K562 (cell line): ENCODE measurements around the gene HLA-DMB. TPM values are rescaled to one million over a fixed set of nuclear protein-coding genes. Genes with fewer than 3 reads are reported as not detected.
A peak's percentile ranks its signal among the peaks of the same experiment; 100 is the strongest.

Source experiments
- CHCHD3 ChIP-seq: fragments of 250-450 bp; sonication (Bioruptor Pico); IDR thresholded peaks from 2 replicates; pipeline ENCODE4 v2.1.2; 2022; ENCODE audit warnings: mild to moderate bottlenecking
- DACH1 ChIP-seq: fragments of 450-650 bp; IDR thresholded peaks from 2 replicates; pipeline ENCODE4 v1.6.1; 2018; ENCODE audit not compliant: partially characterized antibody
- ELF4 ChIP-seq: fragments of 450-650 bp; formaldehyde crosslinking; IDR thresholded peaks from 2 replicates; pipeline ENCODE4 v1.4.0; 2022; ENCODE audit warnings: missing genetic modification characterization
- EZH2 ChIP-seq: IDR thresholded peaks from 2 replicates; pipeline ENCODE4 v1.6.1; 2012; ENCODE audit warnings: low read depth, mild to moderate bottlenecking, inconsistent platforms, low read length, borderline replicate concordance
- GATAD2B ChIP-seq: fragments of 450-650 bp; IDR thresholded peaks from 2 replicates; pipeline ENCODE4 v1.6.1; 2017; ENCODE audit warnings: mild to moderate bottlenecking, borderline replicate concordance
- HLTF ChIP-seq: fragments of 450-650 bp; IDR thresholded peaks from 2 replicates; pipeline ENCODE4 v1.6.1; 2016
- NFE2 ChIP-seq: IDR thresholded peaks from 2 replicates; pipeline ENCODE4 v1.6.1; 2014; ENCODE audit warnings: antibody characterized with exemption, low read depth
- NUFIP1 ChIP-seq: fragments of 450-650 bp; IDR thresholded peaks from 2 replicates; pipeline ENCODE4 v1.6.1; 2018; ENCODE audit not compliant: partially characterized antibody
- POLR2B ChIP-seq: fragments of 450-650 bp; IDR thresholded peaks from 2 replicates; pipeline ENCODE4 v1.6.1; 2018; ENCODE audit warnings: low read depth; ENCODE audit not compliant: partially characterized antibody
- PRMT5 ChIP-seq: sonication (generic); formaldehyde crosslinking; IDR thresholded peaks from 2 replicates; pipeline ENCODE4 v1.5.0; 2020; ENCODE audit warnings: missing genetic modification reagents
- RBM34 ChIP-seq: fragments of 200-400 bp; formaldehyde crosslinking; IDR thresholded peaks from 2 replicates; pipeline ENCODE4 v1.6.1; 2018; ENCODE audit warnings: low read length, borderline replicate concordance; ENCODE audit not compliant: insufficient read depth
- ZKSCAN3 ChIP-seq: fragments of 250-450 bp; sonication (Bioruptor Pico); IDR thresholded peaks from 2 replicates; pipeline ENCODE4 v1.4.0; 2020
- ZNF175 ChIP-seq: fragments of 200-800 bp; sonication (Bioruptor generic); IDR thresholded peaks from 2 replicates; pipeline ENCODE4 v1.6.1; 2016; ENCODE audit warnings: low read depth, mild to moderate bottlenecking, missing genetic modification characterization, missing compliant biosample characterization
- ZNF212 ChIP-seq: fragments of 450-650 bp; formaldehyde crosslinking; IDR thresholded peaks from 2 replicates; pipeline ENCODE4 v1.4.0; 2020; ENCODE audit warnings: mild to moderate bottlenecking
- ZNF431 ChIP-seq: sonication (generic); formaldehyde crosslinking; IDR thresholded peaks from 2 replicates; pipeline ENCODE4 v1.8.0; 2022; ENCODE audit warnings: mild to moderate bottlenecking, missing genetic modification reagents
- polyA plus RNA-seq, 8 experiments: library from polyadenylated mRNA; depleted of rRNA in 4 of 8; stranded (reverse) in 5 of 8; unstranded in 3 of 8; fragments of >200 nt; fragmentation: Nextera tagmentation in 2 of 8; fragmentation: Illumina TruSeq in 1 of 8; extraction: Ambion mirVana in 2 of 8; extraction: Trizol in 1 of 8; gene quantifications; 2 replicates each; pipeline versions ENCODE4 v1.2.1 to v1.2.3, GENCODE V29; 2011 to 2014; ENCODE audit warnings: inconsistent platforms in 1 of 8, missing spikeins in 1 of 8
- total RNA-seq, 7 experiments: library from RNA; depleted of rRNA in 6 of 7; stranded (reverse); fragments of >200 nt in 6 of 7; fragmentation: Illumina TruSeq in 2 of 7; extraction: Trizol in 2 of 7; gene quantifications; 2 replicates each; pipeline versions ENCODE4 v1.2.1 to v1.2.3, GENCODE V29; 2011 to 2021; ENCODE audit warnings: low replicate concordance in 1 of 7
- TF ChIP-seq, protein P1 (sequence below), 2 experiments: fragments of 450-650 bp in 1 of 2; sonication (generic) in 1 of 2; formaldehyde crosslinking in 1 of 2; IDR thresholded peaks in 1 of 2; conservative IDR thresholded peaks in 1 of 2; 2 replicates each; pipeline versions ENCODE4 v1.6.1 to v1.8.1; 2016 to 2023; ENCODE audit warnings: mild to moderate bottlenecking in 2 of 2, moderate library complexity in 2 of 2, inconsistent platforms in 1 of 2, missing genetic modification reagents in 1 of 2
- TF ChIP-seq, protein P2 (sequence below): IDR thresholded peaks from 2 replicates; pipeline ENCODE4 v1.6.1; 2011; ENCODE audit not compliant: insufficient read length; ENCODE audit errors: extremely low read depth
- TF ChIP-seq, protein P3 (sequence below): fragments of 250-450 bp; sonication (Bioruptor Pico); IDR thresholded peaks from 2 replicates; pipeline ENCODE4 v1.9.0; 2021; ENCODE audit warnings: mild to moderate bottlenecking
- TF ChIP-seq, protein P4 (sequence below): fragments of 450-650 bp; IDR thresholded peaks from 2 replicates; pipeline ENCODE4 v1.6.1; 2016; ENCODE audit warnings: borderline replicate concordance
- TF ChIP-seq, protein P5 (sequence below): fragments of 450-650 bp; formaldehyde crosslinking; IDR thresholded peaks from 2 replicates; pipeline ENCODE4 v1.4.0; 2020; ENCODE audit warnings: mild to moderate bottlenecking, moderate library complexity
- TF ChIP-seq, protein P6 (sequence below): fragments of 250-450 bp; sonication (Bioruptor Pico); IDR thresholded peaks from 2 replicates; pipeline ENCODE4 v1.8.0; 2021; ENCODE audit warnings: moderate library complexity, mild to moderate bottlenecking, inconsistent platforms
- TF ChIP-seq, protein P7 (sequence below): fragments of 450-650 bp; formaldehyde crosslinking; IDR thresholded peaks from 2 replicates; pipeline ENCODE4 v1.4.0; 2020; ENCODE audit warnings: mild to moderate bottlenecking, moderate library complexity

Gene HLA-DMB
- total and polyA plus RNA-seq, 9 of the 15 experiments (the other 6 are each of a cell fraction or from before 2014, with no cell fraction given) = 0.38 TPM; not detected in 8

DNA sequence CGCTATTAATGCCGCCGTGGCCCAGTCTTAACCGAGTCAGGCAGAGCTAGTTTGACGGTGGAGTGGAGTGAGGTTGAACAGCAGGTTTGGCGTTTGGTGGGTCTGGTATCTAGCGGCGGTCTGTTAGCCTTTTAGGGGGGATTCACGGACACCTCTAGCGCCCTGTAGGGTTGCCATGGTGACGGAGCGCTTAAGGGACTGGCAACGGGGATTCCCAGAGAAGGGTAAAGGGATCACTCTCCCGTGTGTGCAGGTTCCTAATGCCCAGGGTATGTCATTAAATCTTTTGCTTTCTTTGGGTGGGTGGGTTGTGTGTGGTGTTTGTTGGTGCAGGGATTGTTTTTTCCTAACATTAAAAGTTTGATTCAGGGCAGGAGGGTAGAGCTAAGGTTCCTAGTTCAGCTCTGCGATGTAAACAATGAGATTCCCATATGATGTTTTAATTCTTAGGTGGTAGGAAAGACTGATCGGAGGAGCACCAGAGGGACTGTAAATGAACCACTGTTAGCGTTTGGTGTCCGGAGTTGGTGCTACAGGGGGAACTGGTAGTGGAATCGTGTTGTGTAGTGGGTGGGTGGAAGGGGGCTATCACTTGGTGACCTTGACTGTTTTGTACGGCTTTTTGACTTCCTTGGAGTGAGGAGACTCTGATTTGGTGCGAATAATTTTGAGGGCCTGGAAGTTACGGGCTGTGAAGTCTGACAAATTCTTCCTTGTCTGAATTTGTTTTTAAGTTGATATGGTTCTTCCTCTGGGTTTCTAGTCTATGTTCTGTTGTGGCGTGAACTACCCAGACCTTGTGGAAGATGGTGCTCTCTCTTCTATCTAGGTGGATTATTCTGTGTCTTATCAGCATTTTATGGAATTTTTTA is 32.6 kb upstream of the HLA-DMB start (continued):
- no peak for TF ChIP-seq DACH1
- TF ChIP-seq, protein P1, sequence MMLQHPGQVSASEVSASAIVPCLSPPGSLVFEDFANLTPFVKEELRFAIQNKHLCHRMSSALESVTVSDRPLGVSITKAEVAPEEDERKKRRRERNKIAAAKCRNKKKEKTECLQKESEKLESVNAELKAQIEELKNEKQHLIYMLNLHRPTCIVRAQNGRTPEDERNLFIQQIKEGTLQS (IDR thresholded peaks at IDR 0.05) = no peak
- TF ChIP-seq, protein P1 (CRISPR knock-in tag; conservative IDR thresholded peaks at IDR 0.05) = no peak
- TF ChIP-seq ELF4 (CRISPR knock-in tag) = peak; percentile 19; the same call in 1 of the 2 replicates
- no peak for TF ChIP-seq CHCHD3 (CRISPR knock-in tag)
- TF ChIP-seq, protein P2, sequence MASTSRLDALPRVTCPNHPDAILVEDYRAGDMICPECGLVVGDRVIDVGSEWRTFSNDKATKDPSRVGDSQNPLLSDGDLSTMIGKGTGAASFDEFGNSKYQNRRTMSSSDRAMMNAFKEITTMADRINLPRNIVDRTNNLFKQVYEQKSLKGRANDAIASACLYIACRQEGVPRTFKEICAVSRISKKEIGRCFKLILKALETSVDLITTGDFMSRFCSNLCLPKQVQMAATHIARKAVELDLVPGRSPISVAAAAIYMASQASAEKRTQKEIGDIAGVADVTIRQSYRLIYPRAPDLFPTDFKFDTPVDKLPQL = no peak
- no peak for TF ChIP-seq GATAD2B
- TF ChIP-seq, protein P3, sequence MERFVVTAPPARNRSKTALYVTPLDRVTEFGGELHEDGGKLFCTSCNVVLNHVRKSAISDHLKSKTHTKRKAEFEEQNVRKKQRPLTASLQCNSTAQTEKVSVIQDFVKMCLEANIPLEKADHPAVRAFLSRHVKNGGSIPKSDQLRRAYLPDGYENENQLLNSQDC (CRISPR knock-in tag) = no peak
- no peak for TF ChIP-seq POLR2B
- TF ChIP-seq, protein P4, sequence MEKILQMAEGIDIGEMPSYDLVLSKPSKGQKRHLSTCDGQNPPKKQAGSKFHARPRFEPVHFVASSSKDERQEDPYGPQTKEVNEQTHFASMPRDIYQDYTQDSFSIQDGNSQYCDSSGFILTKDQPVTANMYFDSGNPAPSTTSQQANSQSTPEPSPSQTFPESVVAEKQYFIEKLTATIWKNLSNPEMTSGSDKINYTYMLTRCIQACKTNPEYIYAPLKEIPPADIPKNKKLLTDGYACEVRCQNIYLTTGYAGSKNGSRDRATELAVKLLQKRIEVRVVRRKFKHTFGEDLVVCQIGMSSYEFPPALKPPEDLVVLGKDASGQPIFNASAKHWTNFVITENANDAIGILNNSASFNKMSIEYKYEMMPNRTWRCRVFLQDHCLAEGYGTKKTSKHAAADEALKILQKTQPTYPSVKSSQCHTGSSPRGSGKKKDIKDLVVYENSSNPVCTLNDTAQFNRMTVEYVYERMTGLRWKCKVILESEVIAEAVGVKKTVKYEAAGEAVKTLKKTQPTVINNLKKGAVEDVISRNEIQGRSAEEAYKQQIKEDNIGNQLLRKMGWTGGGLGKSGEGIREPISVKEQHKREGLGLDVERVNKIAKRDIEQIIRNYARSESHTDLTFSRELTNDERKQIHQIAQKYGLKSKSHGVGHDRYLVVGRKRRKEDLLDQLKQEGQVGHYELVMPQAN = peak; percentile 64
- TF ChIP-seq, protein P5, sequence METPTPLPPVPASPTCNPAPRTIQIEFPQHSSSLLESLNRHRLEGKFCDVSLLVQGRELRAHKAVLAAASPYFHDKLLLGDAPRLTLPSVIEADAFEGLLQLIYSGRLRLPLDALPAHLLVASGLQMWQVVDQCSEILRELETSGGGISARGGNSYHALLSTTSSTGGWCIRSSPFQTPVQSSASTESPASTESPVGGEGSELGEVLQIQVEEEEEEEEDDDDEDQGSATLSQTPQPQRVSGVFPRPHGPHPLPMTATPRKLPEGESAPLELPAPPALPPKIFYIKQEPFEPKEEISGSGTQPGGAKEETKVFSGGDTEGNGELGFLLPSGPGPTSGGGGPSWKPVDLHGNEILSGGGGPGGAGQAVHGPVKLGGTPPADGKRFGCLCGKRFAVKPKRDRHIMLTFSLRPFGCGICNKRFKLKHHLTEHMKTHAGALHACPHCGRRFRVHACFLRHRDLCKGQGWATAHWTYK = no peak
- TF ChIP-seq NUFIP1 = no peak
- TF ChIP-seq, protein P6, sequence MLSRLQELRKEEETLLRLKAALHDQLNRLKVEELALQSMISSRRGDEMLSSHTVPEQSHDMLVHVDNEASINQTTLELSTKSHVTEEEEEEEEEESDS = no peak
- TF ChIP-seq ZNF212 (CRISPR knock-in tag) = no peak
- TF ChIP-seq, protein P7, sequence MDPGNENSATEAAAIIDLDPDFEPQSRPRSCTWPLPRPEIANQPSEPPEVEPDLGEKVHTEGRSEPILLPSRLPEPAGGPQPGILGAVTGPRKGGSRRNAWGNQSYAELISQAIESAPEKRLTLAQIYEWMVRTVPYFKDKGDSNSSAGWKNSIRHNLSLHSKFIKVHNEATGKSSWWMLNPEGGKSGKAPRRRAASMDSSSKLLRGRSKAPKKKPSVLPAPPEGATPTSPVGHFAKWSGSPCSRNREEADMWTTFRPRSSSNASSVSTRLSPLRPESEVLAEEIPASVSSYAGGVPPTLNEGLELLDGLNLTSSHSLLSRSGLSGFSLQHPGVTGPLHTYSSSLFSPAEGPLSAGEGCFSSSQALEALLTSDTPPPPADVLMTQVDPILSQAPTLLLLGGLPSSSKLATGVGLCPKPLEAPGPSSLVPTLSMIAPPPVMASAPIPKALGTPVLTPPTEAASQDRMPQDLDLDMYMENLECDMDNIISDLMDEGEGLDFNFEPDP (CRISPR knock-in tag) = no peak
- TF ChIP-seq ZNF175 = no peak
- TF ChIP-seq PRMT5 (CRISPR knock-in tag) = no peak
- no peak for TF ChIP-seq EZH2
- TF ChIP-seq ZKSCAN3 (CRISPR knock-in tag) = no peak
- no peak for TF ChIP-seq NFE2
- no peak for TF ChIP-seq HLTF
- TF ChIP-seq ZNF431 (CRISPR knock-in tag) = no peak
- TF ChIP-seq RBM34 = no peak
